Posterior cingulate gyrus (tissue), 11 donors: ENCODE results near the gene JAG2.

Source experiments
- DNase-seq, 10 donors: peaks; one replicate each; pipeline versions ENCODE4 v3.0.0 to v3.0.0-alpha.2; 2020 to 2021; ENCODE audit warnings: mixed read lengths in 3 of 10
- intact Hi-C: fragments of 100-400 bp; cut with DNase I; formaldehyde crosslinking; loops from one replicate; pipeline ENCODE4 v1.15.1; 2023

Gene JAG2

DNA sequence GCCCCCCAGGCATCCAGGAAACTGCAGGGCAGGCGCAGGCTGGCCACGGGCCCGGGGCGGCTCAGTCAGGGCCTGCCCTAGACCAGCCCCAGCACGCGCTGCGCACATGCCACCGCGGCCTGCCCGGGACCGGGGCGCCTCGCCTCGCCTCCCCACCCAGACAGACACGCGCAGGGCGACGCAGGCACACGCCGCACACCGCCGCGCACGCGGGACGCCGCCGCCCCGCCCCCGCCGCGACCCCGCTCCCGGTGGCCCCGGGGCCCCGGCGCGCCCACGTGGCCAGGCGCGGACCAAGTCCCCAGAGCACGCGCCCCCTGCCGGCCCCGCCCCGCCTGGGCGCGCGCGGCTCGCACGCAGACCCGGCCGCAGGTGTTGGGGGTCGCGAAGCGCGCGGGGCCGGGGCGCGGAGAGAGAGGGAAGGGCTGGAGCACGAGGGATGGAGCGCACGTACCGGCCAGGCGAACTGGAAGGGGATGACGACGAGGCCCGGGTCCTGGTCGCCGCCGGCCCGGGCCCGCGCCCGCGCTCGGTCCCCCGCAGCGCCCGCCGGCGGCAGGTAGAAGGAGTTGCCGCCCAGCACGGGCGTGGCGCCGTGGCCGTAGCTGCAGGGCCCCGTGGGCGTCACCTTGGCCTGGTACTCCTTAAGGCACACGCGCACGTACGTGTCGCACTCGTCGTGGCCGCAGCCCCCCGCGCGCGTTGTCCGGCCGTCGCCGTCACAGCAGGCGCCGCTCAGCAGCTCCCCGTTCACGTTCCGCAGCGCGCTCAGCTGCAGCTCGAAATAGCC lies 1.1 kb downstream of the JAG2 start:
- DNase-seq: no peak
- intact Hi-C loops: loop anchor here (5.0 kb wide), 1 partner anchor 75 kb away; no protein-coding TSS in a partner anchor

DNA sequence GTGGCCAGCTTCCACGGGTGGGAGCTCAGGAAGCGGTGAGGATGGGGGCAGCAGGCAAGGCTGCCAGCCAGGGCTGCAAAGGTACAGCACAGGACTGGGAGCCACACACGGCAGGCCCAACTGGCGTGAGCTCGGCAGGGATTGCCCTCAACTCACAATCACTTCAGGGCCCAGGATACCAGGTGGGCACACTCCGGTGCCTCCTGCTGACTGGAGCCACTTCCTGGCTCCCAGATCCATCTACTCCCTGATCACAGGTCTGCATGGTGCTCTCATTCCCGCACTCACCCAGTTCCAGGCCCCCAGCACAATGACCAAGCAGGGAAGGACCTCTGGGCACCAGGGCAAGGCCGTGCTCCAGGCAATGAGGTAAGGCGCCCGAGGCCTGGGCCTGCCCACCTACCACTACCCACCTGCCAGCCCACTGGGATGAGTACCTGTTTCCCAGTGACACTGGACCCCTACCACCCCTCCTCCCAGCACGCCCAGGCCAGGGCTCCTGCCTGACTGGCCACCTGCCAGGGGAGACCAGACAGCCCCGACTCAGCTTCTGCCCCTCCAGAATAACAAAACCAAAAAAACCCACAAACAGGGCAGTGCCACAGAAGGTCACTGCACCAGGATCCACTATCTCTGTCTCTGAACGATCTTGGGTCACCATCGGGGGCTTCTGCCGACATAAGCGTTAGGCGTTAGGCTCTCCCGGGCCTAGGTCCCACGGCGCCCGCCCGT lies 1.8 kb downstream of the JAG2 start:
- intact Hi-C loops: loop anchor here (5.0 kb wide), 1 partner anchor 74 kb away; no protein-coding TSS in a partner anchor
- DNase-seq: no peak

DNA sequence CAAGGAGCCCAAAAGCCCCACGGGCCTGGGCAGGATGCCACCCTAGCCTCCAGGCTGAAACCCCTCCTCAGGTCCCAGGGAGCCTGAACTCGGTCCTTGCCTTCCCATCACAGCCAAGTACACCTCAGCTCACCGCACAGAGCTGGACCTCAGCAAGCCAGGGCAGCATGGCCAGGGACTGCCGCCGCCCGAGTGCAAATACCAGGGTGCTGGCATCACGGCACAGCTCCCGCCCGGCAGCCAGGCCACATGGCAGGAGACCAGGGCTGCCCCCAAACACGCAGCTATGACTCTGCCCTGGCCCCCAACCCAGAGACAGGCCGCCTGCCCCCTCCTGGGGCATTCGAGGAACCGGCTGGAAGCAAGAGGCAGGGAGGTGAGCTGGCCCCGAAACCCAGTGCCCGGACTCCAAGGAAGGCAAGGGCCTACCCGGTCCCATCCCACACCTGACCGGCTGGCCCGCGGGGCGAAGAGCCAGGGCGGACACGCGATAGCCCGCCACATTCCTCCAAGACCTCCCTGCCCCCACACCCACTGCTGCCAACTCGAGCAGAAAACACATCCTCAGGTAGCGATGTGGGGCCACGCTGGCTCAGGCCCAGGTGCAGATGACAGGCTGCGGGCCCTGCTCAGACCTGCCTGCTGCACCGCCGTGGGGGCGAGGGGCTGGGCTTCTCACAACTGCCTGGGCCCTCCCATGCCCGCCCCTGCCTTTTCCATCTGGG lies 2.7 kb downstream of the JAG2 start:
- DNase-seq: no peak

GRCh38 chr14:105165134-105165704 lies 3.4 kb downstream of the JAG2 start:
- DNase-seq: no peak
- intact Hi-C loops: loop anchor here (5.0 kb wide), 1 partner anchor 73 kb away; no protein-coding TSS in a partner anchor

More for the DNA sequence above, 2.7 kb downstream of the JAG2 start:
- intact Hi-C loops: loop anchor here (5.0 kb wide), 1 partner anchor 74 kb away; no protein-coding TSS in a partner anchor

DNA sequence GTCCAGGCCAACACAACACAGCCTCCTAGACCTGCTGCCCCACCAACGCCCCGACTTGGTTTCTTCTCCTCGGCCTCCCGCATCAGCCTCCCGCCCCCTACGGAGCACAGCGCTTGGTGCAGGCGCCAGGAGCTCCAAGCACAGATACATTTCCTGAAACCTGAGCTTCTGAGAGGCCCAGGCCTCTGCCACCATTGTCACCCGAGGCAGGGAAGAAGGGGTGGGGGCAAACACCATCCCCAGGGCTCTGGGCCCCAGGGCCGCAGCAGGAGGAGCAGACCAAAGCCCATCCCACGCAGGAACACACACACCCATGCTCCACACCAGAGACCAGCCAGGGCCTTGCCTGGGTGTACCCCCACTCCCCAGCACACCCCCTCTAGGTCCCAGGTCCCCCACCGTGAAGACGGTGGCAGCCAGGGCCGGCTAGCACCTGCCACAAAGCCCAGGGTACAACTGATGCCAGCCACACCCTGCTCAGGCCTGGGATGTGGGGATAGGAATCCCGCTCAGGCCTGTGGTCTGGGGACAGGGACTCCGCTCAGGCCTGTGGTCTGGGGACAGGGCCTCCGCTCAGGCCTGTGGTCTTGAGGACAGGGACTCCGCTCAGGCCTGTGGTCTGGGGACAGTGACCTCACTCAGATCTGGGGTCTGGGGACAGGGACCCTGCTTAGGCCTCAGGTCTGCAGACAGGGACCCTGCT lies 5.4 kb downstream of the JAG2 start:
- intact Hi-C loops: no loop called here
- DNase-seq: no peak

DNA sequence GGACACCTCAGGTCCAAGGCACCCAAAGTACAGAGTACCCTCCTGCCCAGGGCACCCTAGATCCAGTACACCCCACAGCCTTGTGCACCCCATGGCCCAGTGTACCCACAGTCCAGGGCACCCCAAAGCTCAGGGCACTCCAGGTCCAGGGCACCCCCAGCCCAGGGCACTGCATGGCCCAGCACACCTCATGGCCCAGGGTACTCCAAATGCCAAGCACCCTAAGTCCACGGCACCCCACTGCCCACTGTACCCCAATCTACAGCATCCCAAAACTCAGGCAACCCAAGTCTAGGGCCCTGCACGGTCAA lies 6.0 kb downstream of the JAG2 start:
- intact Hi-C loops: no loop called here
- DNase-seq: no peak

DNA sequence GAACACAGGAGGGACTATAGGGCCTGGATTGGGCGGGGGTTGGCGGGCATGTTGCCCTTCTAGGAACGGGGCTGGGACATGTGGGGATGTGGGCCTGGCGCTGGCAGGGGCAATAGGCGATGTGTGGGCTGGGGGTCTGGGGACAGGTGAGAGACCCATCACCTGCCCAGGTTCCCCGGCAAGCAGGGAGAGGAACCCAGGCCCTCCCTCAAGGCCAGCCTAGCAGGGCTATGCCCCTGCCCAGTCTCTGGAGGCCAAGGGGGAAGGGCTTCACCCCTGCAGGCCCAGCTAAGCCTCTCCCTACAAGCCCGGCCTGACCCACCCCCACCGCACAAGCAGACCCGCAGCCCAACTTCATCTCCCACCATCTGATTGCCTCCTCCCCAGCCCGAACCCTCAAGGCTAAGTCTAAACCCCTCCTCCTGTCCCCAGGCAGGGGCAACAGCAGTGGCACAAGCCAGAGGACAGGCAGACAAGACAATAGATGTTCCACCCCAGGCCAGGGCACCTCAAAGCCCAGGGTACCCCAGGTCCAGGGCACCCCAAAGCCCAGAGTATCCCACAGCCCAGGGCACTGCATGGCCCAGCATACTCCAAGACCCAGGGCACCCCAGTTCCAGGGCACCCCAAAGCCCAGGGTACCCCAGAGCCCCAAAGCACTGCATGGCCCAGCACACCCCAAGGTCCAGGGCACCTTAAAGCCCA lies 6.5 kb downstream of the JAG2 start:
- peak in 5 of 10 donors; percentile 33 to 96 (median 52) for DNase-seq
- intact Hi-C loops: no loop called here

GRCh38 chr14:105161309-105161708 lies 7.3 kb downstream of the JAG2 start:
- intact Hi-C loops: no loop called here

GRCh38 chr14:105160776-105161175 lies 7.8 kb downstream of the JAG2 start:
- no peak for DNase-seq
- intact Hi-C loops: no loop called here

More at GRCh38 chr14:105161309-105161708, 7.3 kb downstream of the JAG2 start:
- no peak for DNase-seq

DNA sequence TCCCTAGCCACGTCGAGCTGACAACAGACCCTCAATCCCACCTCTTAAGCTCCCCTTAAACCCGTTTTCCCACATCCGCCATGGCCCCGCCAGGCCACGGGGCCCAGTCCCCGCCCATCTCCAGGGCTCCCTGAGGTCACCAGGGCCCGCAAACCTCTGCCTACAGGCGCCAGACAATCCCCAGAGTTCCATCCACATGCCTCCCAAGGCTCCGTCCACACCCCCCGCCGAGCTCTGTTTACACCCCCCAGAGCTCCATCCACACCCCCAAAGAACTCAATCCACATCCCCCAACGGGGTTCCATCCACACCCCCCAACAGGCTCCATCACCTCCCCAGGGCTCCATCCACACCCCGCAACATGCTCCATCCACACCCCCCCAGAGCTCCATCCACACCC lies 9.2 kb downstream of the JAG2 start:
- intact Hi-C loops: no loop called here
- no peak for DNase-seq

DNA sequence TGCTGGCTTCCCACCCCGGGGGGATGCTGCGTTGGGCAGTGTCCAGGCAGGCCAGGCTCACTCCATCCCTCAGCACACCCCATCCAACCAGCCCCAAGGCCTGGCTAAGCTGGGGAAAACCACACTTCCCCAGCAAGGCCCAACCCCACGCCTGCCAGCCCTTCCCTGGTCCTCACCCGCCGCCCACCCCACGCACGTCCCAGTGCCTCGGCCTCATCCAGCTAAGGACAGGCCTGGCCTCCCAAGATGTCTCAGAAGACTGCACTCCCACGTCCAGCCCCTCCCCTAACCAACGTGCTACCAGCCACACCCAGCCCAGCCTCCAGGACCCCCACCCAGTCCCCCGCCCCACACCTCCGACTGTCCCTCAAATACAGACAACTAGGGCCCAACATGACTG lies 9.8 kb downstream of the JAG2 start:
- intact Hi-C loops: no loop called here
- no peak for DNase-seq

- intact Hi-C loops: no loop called here
- DNase-seq: no peak
Measured at GRCh38 chr14:105157872-105158271, 10.7 kb downstream of the JAG2 start.

- DNase-seq: peak in 2 of 10 donors; percentile 37 to 83
- intact Hi-C loops: no loop called here
Measured at GRCh38 chr14:105156414-105157375, 11.9 kb downstream of the JAG2 start.

GRCh38 chr14:105155681-105156413 lies 12.7 kb downstream of the JAG2 start:
- DNase-seq: peak in 3 of 10 donors; percentile 67 to 88 (median 88)
- intact Hi-C loops: no loop called here

GRCh38 chr14:105155071-105155651 lies 13.4 kb downstream of the JAG2 start:
- intact Hi-C loops: no loop called here
- peak in 3 of 10 donors; percentile 64 to 76 (median 75) for DNase-seq

DNA sequence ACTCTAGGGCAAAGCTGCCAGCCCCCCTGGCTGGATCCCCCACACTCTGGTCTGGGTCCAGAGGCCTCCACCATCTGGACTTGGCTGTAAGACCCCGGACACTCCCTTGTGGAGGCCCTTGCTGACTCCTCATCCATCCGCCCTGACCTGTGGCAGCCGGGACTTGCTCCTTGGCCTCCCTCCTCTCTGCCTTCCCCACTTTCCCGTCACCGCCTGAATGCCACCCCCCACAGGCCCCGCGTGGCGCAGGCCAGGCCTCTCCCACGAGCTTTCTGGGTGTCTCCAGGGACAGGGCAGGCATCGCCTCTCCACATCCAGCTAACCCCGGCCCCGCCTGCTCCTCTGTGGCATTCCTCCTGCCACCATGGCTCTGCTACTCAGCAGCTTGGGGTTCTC lies 14.1 kb downstream of the JAG2 start:
- intact Hi-C loops: no loop called here
- DNase-seq: peak in 3 of 10 donors; percentile 61 to 75 (median 74)
